HCT116 (cell line): ENCODE data around the gene FRMPD4. TPM values are rescaled to one million over a fixed set of nuclear protein-coding genes. Genes with fewer than 3 reads are reported as not detected.

ENCODE experiments used
- ATAC-seq: fragments of 200-7000 bp; cut with Tn5 transposase; 2 replicates; pipeline ENCODE4 v1.9.1; 2020; ENCODE audit warnings: mild to moderate bottlenecking, moderate library complexity
- BruUV-seq: library from RNA; stranded (reverse); fragments of 400-500 nt; replicated peaks from 2 replicates; lab custom pipeline; 2021; lab: Mats Ljungman, UMichigan
- CTCF ChIA-PET: fragments of 300-600 bp; sonication (Branson Sonifier 250); formaldehyde crosslinking; loops from one replicate; lab custom pipeline; 2021; ENCODE audit warnings: antibody characterized with exemption; lab: Charles Lee
- POLR2A ChIA-PET: fragments of 300-600, 350-600 bp; sonication (Branson Sonifier 250); formaldehyde crosslinking; loops from one replicate; lab custom pipeline; 2021; ENCODE audit warnings: antibody characterized with exemption; lab: Charles Lee
- RAD21 ChIA-PET, 2 experiments: fragments of 300-600 bp; sonication (Branson Sonifier 250); formaldehyde crosslinking; loops; one replicate each; lab custom pipeline; 2023; ENCODE audit warnings: low total read pairs in 2 of 2; ENCODE audit not compliant: uncharacterized antibody in 2 of 2, unreplicated experiment in 2 of 2, low non-redundant PET in 1 of 2; lab: Charles Lee
- DNase-seq: peaks from one replicate; pipeline ENCODE4 v3.0.0-alpha.2; 2010; ENCODE audit warnings: low read depth, low spot score
- H2AFZ ChIP-seq: fragments of 200-600 bp; shearing (Covaris generic), sonication (generic); 2 replicates; pipeline ENCODE4 v1.6.1; 2017; ENCODE audit warnings: low read depth, mixed run types, mixed read lengths, antibody characterized with exemption, low read length; ENCODE audit not compliant: poor library complexity, severe bottlenecking
- H3K27ac ChIP-seq: 2 replicates; pipeline ENCODE4 v1.5.1; 2012; ENCODE audit warnings: low read depth, low read length
- H3K27me3 ChIP-seq: fragments of 200-600 bp; sonication (generic); 2 replicates; pipeline ENCODE4 v1.6.1; 2016; ENCODE audit warnings: mixed run types, low read length, mixed read lengths; ENCODE audit not compliant: insufficient read depth
- H3K36me3 ChIP-seq, 2 experiments: fragments of 200-500 bp in 1 of 2; fragments of 200-600 bp in 1 of 2; sonication (Bioruptor generic) in 1 of 2; sonication (generic) in 1 of 2; 2 replicates each; pipeline versions ENCODE4 v1.5.1 to v1.6.1; 2014 to 2016; ENCODE audit warnings: low read length in 2 of 2, inconsistent platforms in 1 of 2, mixed read lengths in 1 of 2, mixed run types in 1 of 2; ENCODE audit not compliant: insufficient read depth in 2 of 2, control insufficient read depth in 1 of 2
- H3K4me1 ChIP-seq, 2 experiments: fragments of 200-600 bp in 1 of 2; sonication (generic) in 1 of 2; 2 replicates each; pipeline versions ENCODE4 v1.5.1 to v1.6.1; 2012 to 2017; ENCODE audit warnings: low read length in 2 of 2, inconsistent platforms in 1 of 2, mild to moderate bottlenecking in 1 of 2, mixed read lengths in 1 of 2, mixed run types in 1 of 2, moderate library complexity in 1 of 2; ENCODE audit not compliant: insufficient read depth in 2 of 2, control insufficient read depth in 1 of 2
- H3K4me2 ChIP-seq: fragments of 200-600 bp; sonication (generic); 2 replicates; pipeline ENCODE4 v1.6.1; 2017; ENCODE audit warnings: mixed run types, low read length, mixed read lengths
- H3K4me3 ChIP-seq, 2 experiments: fragments of 200-600 bp in 1 of 2; sonication (generic) in 1 of 2; replicated peaks in 1 of 2; 2 replicates each; pipeline ENCODE4 v1.5.1; 2011 to 2016; ENCODE audit warnings: low read length in 2 of 2, control low read depth in 1 of 2, low read depth in 1 of 2, mild to moderate bottlenecking in 1 of 2, mixed read lengths in 1 of 2, mixed run types in 1 of 2
- H3K79me2 ChIP-seq: fragments of 200-600 bp; sonication (generic); 2 replicates; pipeline ENCODE4 v1.6.1; 2017; ENCODE audit warnings: mild to moderate bottlenecking, mixed run types, low read length, moderate library complexity, mixed read lengths; ENCODE audit not compliant: insufficient read depth
- H3K9ac ChIP-seq: fragments of 200-600 bp; sonication (generic); 2 replicates; pipeline ENCODE4 v1.6.1; 2016; ENCODE audit warnings: low read length, mixed read lengths
- H3K9me2 ChIP-seq: fragments of 200-600 bp; sonication (generic), shearing (Covaris generic); 2 replicates; pipeline ENCODE4 v1.6.1; 2017; ENCODE audit warnings: mixed run types, mild to moderate bottlenecking, moderate library complexity; ENCODE audit not compliant: insufficient read depth
- H3K9me3 ChIP-seq, 2 experiments: fragments of 200-500 bp in 1 of 2; fragments of 200-600 bp in 1 of 2; sonication (Bioruptor generic) in 1 of 2; sonication (generic) in 1 of 2; 2 replicates each; pipeline ENCODE4 v1.6.1; 2014 to 2017; ENCODE audit warnings: low read length in 2 of 2, mixed read lengths in 2 of 2, inconsistent platforms in 1 of 2, low read depth in 1 of 2, mild to moderate bottlenecking in 1 of 2, mixed run types in 1 of 2, moderate library complexity in 1 of 2; ENCODE audit not compliant: control insufficient read depth in 1 of 2, insufficient read depth in 1 of 2
- H4K20me1 ChIP-seq: fragments of 200-600 bp; sonication (generic), shearing (Covaris generic); 2 replicates; pipeline ENCODE4 v1.6.1; 2017; ENCODE audit warnings: mixed run types, mild to moderate bottlenecking, moderate library complexity; ENCODE audit not compliant: insufficient read depth
- ATF3 ChIP-seq: IDR thresholded peaks from 2 replicates; pipeline ENCODE4 v1.6.1; 2012
- CBX3 ChIP-seq: IDR thresholded peaks from 2 replicates; pipeline ENCODE4 v1.6.1; 2012; ENCODE audit warnings: low read depth
- CEBPB ChIP-seq: IDR thresholded peaks from 2 replicates; pipeline ENCODE4 v1.6.1; 2012; ENCODE audit warnings: low read depth
- CTCF ChIP-seq, 3 experiments: fragments of 200-600 bp in 1 of 3; sonication (generic) in 1 of 3; IDR thresholded peaks in 2 of 3; conservative IDR thresholded peaks in 1 of 3; 2 replicates each; pipeline ENCODE4 v1.5.1; 2012 to 2017; ENCODE audit warnings: low read depth in 2 of 3, low read length in 2 of 3, antibody characterized with exemption in 1 of 3, borderline replicate concordance in 1 of 3, control low read depth in 1 of 3, mild to moderate bottlenecking in 1 of 3, mixed read lengths in 1 of 3, mixed run types in 1 of 3, moderate library complexity in 1 of 3; ENCODE audit not compliant: insufficient read depth in 1 of 3
- EGR1 ChIP-seq: IDR thresholded peaks from 2 replicates; pipeline ENCODE4 v1.6.1; 2012; ENCODE audit warnings: low read depth
- ELF1 ChIP-seq: IDR thresholded peaks from 2 replicates; pipeline ENCODE4 v1.6.1; 2012; ENCODE audit warnings: low read depth, borderline replicate concordance
- EZH2 ChIP-seq: fragments of 200-600 bp; sonication (generic); IDR thresholded peaks from 2 replicates; pipeline ENCODE4 v1.6.1; 2017; ENCODE audit warnings: antibody characterized with exemption, mixed run types
- EZH2phosphoT487 ChIP-seq: fragments of 200-600 bp; IDR thresholded peaks from 2 replicates; pipeline ENCODE4 v1.6.1; 2018; ENCODE audit warnings: antibody characterized with exemption, borderline replicate concordance
- FOSL1 ChIP-seq: IDR thresholded peaks from 2 replicates; pipeline ENCODE4 v1.6.1; 2012; ENCODE audit warnings: low read depth
- JUND ChIP-seq: IDR thresholded peaks from 2 replicates; pipeline ENCODE4 v1.6.1; 2012
- MAX ChIP-seq: IDR thresholded peaks from 2 replicates; pipeline ENCODE4 v1.6.1; 2012
- POLR2A ChIP-seq: IDR thresholded peaks from 2 replicates; pipeline ENCODE4 v1.7.0; 2011; ENCODE audit warnings: borderline replicate concordance; ENCODE audit not compliant: insufficient read depth, insufficient read length; ENCODE audit errors: extremely low read depth
- RAD21 ChIP-seq: IDR thresholded peaks from 2 replicates; pipeline ENCODE4 v1.6.1; 2012; ENCODE audit warnings: low read depth, mild to moderate bottlenecking
- SIN3A ChIP-seq: IDR thresholded peaks from 2 replicates; pipeline ENCODE4 v1.6.1; 2012; ENCODE audit warnings: low read depth
- SP1 ChIP-seq: IDR thresholded peaks from 2 replicates; pipeline ENCODE4 v1.6.1; 2012; ENCODE audit warnings: low read depth
- SRF ChIP-seq: IDR thresholded peaks from 2 replicates; pipeline ENCODE4 v1.6.1; 2012; ENCODE audit warnings: low read depth
- YY1 ChIP-seq: IDR thresholded peaks from 2 replicates; pipeline ENCODE4 v1.6.1; 2011; ENCODE audit warnings: low read length, low read depth, moderate library complexity, mild to moderate bottlenecking; ENCODE audit not compliant: insufficient replicate concordance; ENCODE audit errors: extremely low read depth
- ZBTB33 ChIP-seq: IDR thresholded peaks from 2 replicates; pipeline ENCODE4 v1.6.1; 2011; ENCODE audit warnings: mild to moderate bottlenecking, low read length, moderate library complexity; ENCODE audit not compliant: insufficient replicate concordance; ENCODE audit errors: extremely low read depth
- ZFX ChIP-seq: fragments of 450-650 bp; IDR thresholded peaks from 2 replicates; pipeline ENCODE4 v1.6.1; 2017
- intact Hi-C: fragments of 100-400 bp; cut with micrococcal nuclease; formaldehyde crosslinking; loops from 2 replicates; pipeline ENCODE4 v1.10.0; 2022
- total RNA-seq: library from RNA; stranded (reverse); gene quantifications from one replicate; pipeline ENCODE4 v1.2.1, GENCODE V29; 2021; ENCODE audit not compliant: unreplicated experiment

Gene FRMPD4
- total RNA-seq, 1 experiment from 2014 or later = not detected

- Histone ChIP-seq H4K20me1 (no peaks in the 10 kb centered on the region), H3K27me3 (no peaks in the 10 kb centered on the region), H3K4me3 (no peak overlapping the region), H3K9ac (no peak overlapping the region), H3K9me2 (no peaks in the 10 kb centered on the region), H3K4me1 (no peaks in the 10 kb centered on the region), H3K27ac (no peak overlapping the region), H3K4me2 (no peak overlapping the region), H2AFZ (no peak overlapping the region), H3K79me2 (no peaks in the 10 kb centered on the region)
- ATAC-seq = no peak
- intact Hi-C loops = no loop called here
- ChIA-PET CTCF (no interaction called here), POLR2A (no interaction called here), RAD21 (no interaction called here)
- no TSS peak for BruUV-seq
- no peak for TF ChIP-seq SIN3A
- TF ChIP-seq EZH2 = no peak
- no peak for TF ChIP-seq FOSL1
- TF ChIP-seq CTCF (IDR thresholded peaks at IDR 0.05 in 2 of 3, conservative IDR thresholded peaks at IDR 0.05 in 1 of 3; ENCODE audit: borderline replicate concordance in 1 of 3, insufficient read depth in 1 of 3, low read depth in 2 of 3, low read length in 2 of 3) = no peak
- no peak for TF ChIP-seq ZBTB33
- TF ChIP-seq JUND = no peak
- TF ChIP-seq SRF = no peak
- TF ChIP-seq EGR1 = no peak
- TF ChIP-seq CEBPB = no peak
- TF ChIP-seq POLR2A = no peak
- TF ChIP-seq SP1 = no peak
- no peak for TF ChIP-seq ZFX
- TF ChIP-seq YY1 = no peak
- no peak for TF ChIP-seq MAX
- TF ChIP-seq RAD21 = no peak
- TF ChIP-seq ELF1 = no peak
- no peak for TF ChIP-seq EZH2phosphoT487
- TF ChIP-seq CBX3 = no peak
- no peak for TF ChIP-seq ATF3
- TF ChIP-seq, all 23 proteins: peak for 0
- DNase-seq = no peak
- H3K9me3 ChIP-seq = no peaks in the 10 kb centered on the region
- H3K36me3 ChIP-seq = no peaks in the 10 kb centered on the region
Measured at GRCh38 chrX:12440246-12440645, 302.0 kb downstream of the FRMPD4 start.
